Vagina (tissue), 2 donors: ENCODE data around the gene KIRREL3.

Experiments
- CTCF ChIP-seq, 3 experiments: fragments of 450-650 bp in 2 of 3; fragments of 200-600 bp in 1 of 3; sonication (generic) in 1 of 3; IDR thresholded peaks; one replicate each; pipeline ENCODE4 v1.5.1; 2017 to 2019; ENCODE audit warnings: antibody characterized with exemption in 3 of 3, mild to moderate bottlenecking in 2 of 3, moderate library complexity in 2 of 3
- POLR2AphosphoS5 ChIP-seq, 2 donors: sonication (generic); formaldehyde crosslinking; IDR thresholded peaks; one replicate each; pipeline ENCODE4 v1.9.0; 2017; ENCODE audit warnings: antibody characterized with exemption in 2 of 2, mild to moderate bottlenecking in 2 of 2, low read depth in 1 of 2; ENCODE audit not compliant: insufficient read depth in 1 of 2

DNA sequence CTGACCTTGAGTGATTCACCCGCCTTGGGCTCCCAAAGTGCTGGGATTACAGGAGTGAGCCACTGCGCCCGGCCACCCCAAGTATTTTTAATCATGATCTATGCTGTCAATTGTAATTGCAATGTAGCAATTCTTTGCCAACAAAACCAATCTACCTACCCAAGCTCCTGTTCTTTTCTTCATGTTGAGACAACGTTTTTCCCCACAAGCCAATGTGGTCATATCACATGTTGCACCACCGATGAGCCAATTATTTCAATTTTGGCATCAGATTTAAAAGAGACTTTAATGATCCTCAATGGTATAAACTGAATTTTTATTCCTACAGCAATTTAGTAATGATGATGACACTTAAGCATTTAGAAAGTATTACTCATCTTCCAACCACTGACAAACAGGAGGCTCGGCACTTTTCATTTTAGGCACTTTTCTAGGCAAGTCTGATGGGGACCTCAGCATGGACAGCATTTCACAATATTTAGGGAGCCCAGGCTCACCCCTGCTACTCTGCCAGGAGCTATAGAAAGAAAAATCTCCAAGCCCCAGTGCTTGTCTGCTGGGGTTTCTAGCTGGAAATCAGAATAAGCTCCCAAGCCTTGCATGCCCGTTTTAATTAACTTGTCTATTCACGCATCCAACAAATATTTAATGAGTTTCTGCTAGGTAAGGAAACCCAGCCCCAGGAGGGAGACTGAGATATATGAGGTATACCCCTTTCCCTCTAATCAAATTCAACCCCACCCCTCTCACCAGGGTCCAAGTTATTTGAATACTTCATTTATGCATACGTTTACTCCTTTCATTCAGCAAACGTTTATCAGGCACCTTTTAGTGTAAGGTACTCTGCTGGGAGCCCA is 353.6 kb downstream of the KIRREL3 start:
- TF ChIP-seq CTCF (IDR thresholded peaks at IDR 0.05) (no peak), POLR2AphosphoS5 (IDR thresholded peaks at IDR 0.05; ENCODE audit: insufficient read depth in 1 of 2, low read depth in 1 of 2) (no peak)
